D721Med (cell line): ENCODE data around the gene ADAMTS12.
"Not testable (repeated sequence)": the region's sequence is repeated elsewhere in the genome, so short reads cannot be mapped to it uniquely, and the experiment has no call there.

Source experiments
- DNase-seq: peaks from one replicate; pipeline ENCODE4 v3.0.0; 2011; ENCODE audit warnings: low spot score; ENCODE audit not compliant: insufficient read length
- FAIRE-seq: peaks from 2 replicates; lab custom pipeline; 2011; peaks lifted over from hg19 to GRCh38; lab: Jason Lieb, UNC
- TF ChIP-seq, protein P1 (sequence below): IDR thresholded peaks from 2 replicates; pipeline ENCODE4 v1.5.1; 2012; ENCODE audit warnings: mild to moderate bottlenecking, control low read depth; ENCODE audit not compliant: insufficient read depth; ENCODE audit errors: missing control alignments

ADAMTS12 gene

DNA sequence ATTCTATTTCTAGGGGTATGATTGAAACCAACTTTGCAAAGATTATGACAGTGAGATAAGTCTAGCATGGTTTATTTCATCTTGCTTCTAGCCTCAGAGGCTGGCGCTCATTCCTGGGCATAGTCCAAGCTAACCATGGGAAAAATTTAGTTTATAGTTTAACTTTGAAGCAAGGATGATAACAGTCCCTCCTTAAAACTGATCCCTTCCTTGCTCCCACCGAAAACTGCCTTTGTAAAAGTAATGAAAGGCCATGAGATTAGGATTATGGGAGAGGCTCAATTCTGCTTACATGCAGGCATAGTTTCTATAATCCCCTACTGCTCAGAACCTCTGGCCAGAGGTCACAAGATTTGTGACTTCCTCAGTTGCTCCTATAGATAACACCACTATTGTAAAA, 375.4 kb downstream of the ADAMTS12 start:
- TF ChIP-seq, protein P1, sequence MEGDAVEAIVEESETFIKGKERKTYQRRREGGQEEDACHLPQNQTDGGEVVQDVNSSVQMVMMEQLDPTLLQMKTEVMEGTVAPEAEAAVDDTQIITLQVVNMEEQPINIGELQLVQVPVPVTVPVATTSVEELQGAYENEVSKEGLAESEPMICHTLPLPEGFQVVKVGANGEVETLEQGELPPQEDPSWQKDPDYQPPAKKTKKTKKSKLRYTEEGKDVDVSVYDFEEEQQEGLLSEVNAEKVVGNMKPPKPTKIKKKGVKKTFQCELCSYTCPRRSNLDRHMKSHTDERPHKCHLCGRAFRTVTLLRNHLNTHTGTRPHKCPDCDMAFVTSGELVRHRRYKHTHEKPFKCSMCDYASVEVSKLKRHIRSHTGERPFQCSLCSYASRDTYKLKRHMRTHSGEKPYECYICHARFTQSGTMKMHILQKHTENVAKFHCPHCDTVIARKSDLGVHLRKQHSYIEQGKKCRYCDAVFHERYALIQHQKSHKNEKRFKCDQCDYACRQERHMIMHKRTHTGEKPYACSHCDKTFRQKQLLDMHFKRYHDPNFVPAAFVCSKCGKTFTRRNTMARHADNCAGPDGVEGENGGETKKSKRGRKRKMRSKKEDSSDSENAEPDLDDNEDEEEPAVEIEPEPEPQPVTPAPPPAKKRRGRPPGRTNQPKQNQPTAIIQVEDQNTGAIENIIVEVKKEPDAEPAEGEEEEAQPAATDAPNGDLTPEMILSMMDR, result no peak
- DNase-seq (no peak), FAIRE-seq (no peak)

DNA sequence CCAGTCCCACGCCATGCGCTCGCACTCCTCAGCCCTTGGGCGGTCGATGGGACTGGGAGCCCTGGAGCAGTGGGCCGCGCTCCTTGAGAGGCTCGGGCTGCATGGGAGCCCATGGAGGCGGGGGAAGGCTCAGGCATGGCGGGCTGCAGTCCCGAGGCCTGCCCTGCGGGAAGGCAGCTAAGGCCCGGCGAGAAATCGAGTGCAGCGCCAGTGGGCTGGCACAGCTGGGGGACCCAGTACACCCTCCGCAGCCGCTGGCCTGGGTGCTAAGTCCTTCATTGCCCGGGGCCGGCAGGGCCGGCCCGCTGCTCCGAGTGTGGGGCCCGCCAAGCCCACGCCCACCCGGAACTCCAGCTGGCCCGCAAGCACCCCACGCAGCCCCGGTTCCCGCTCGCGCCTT, 376.4 kb downstream of the ADAMTS12 start:
- not testable (repeated sequence) for FAIRE-seq, DNase-seq

DNA sequence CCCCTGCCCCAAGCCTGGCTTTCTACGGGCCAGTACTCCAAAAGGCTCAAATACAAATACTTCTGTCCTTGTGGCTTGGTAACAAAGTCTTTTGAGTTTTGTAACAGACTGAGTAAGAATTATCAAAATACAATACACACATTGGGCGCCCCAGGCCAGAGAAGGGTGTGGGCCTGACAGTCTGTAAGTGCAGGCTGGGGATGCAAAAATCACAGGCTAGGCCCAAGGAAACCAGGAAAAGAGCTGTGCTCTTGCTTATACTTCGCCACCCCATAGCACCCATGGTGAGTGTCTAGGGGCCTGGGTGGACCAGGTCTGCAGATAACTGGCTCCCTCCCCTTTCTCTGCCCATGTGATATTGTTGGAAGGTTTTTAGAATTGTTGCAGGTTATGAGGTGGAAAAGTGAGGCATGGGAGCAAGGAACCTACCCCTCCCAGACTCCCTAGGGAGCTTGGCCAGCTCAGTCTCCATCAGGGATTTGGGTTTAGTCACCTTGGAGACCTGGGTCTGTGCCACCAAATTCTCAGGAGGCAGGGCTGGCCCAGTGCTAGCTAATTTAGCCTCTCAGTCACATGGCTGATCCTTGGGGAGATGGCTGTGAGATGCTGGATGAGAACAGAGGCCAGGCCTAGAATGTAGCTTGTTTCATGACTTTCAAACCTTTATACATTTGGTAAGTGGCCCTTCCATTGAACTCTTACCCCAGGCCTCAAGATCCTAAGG, 378.2 kb downstream of the ADAMTS12 start:
- FAIRE-seq (no peak), DNase-seq (no peak)

DNA sequence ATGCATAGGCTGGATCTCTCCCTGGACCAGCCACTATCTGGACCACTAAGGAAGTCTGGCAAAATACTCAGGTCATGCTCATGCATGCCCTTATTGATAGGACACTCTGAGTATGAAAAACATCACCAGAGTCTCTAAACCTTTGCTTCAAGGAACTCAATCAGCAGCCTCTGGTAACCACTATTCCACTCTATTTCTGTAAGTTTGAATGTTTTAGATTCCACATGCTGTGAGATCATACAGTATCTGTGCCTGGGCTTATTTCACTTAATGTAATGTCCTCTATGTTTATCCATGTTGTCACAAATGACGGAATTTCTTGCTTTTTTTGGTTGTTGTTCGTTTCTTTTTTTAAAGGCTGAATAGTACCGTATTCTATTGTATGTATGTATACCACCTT, 382.8 kb downstream of the ADAMTS12 start:
- DNase-seq, result no peak
- TF ChIP-seq, protein P1, result no peak
- FAIRE-seq, result no peak

More for the DNA sequence above, 378.2 kb downstream of the ADAMTS12 start:
- TF ChIP-seq, protein P1, result no peak

DNA sequence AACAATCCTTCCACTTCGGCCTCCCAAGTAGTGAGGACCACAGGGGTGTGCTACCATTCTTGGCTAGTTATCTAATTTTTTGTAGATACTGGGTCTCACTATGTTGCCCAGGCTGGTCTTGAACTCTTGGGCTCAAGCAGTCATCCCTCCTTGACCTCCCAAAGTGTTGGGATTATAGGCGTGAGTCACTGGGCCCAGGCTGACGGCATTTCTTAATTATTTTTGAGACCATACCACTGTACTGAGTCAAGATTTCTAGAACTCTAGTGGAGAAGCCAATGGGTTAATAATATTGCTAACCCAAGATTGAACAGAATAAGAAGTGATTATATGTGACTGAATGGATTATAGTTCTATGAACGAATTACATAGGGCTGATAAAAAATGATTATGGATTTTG, 384.4 kb downstream of the ADAMTS12 start:
- FAIRE-seq (no peak), DNase-seq (no peak)
- TF ChIP-seq, protein P1, result no peak

GRCh38 chr5:33504570-33504969, 387.2 kb downstream of the ADAMTS12 start:
- FAIRE-seq (no peak), DNase-seq (no peak)
- TF ChIP-seq, protein P1, result no peak

- DNase-seq, result no peak
- no peak for FAIRE-seq
- TF ChIP-seq, protein P1, result no peak
These were observed 389.9 kb downstream of the ADAMTS12 start for GRCh38 chr5:33501899-33502298.

- no peak for DNase-seq
- TF ChIP-seq, protein P1, result no peak
- FAIRE-seq, result no peak
These were observed 390.5 kb downstream of the ADAMTS12 start for GRCh38 chr5:33501260-33501659.
